K562 (cell line): Measurements from ENCODE around the gene TDRD12. TPM values are rescaled to one million over a fixed set of nuclear protein-coding genes. Genes with fewer than 3 reads are reported as not detected.

Experiments
- CUX1 ChIP-seq: fragments of 200-800 bp; sonication (Bioruptor generic); IDR thresholded peaks from 2 replicates; pipeline ENCODE4 v1.6.1; 2016; ENCODE audit warnings: missing genetic modification characterization, missing compliant biosample characterization
- E2F3 ChIP-seq: fragments of 250-450 bp; sonication (Bioruptor Pico); IDR thresholded peaks from 2 replicates; pipeline ENCODE4 v1.4.0; 2020; ENCODE audit warnings: mild to moderate bottlenecking
- E4F1 ChIP-seq: fragments of 250-450 bp; sonication (Bioruptor Pico); IDR thresholded peaks from 2 replicates; pipeline ENCODE4 v1.5.0; 2021; ENCODE audit warnings: mild to moderate bottlenecking, borderline replicate concordance
- EP300 ChIP-seq: IDR thresholded peaks from 2 replicates; pipeline ENCODE4 v1.6.1; 2012; ENCODE audit warnings: low read length, improper control_type of control experiment
- ERF ChIP-seq: fragments of 450-650 bp; formaldehyde crosslinking; IDR thresholded peaks from 2 replicates; pipeline ENCODE4 v1.4.0; 2020; ENCODE audit warnings: mild to moderate bottlenecking, mixed read lengths
- GTF2A2 ChIP-seq: IDR thresholded peaks from 2 replicates; pipeline ENCODE4 v1.6.1; 2016; ENCODE audit warnings: mild to moderate bottlenecking, missing genetic modification characterization, missing compliant biosample characterization
- HMG20A ChIP-seq: fragments of 450-650 bp; formaldehyde crosslinking; conservative IDR thresholded peaks from 2 replicates; pipeline ENCODE4 v1.4.0; 2020; ENCODE audit warnings: mild to moderate bottlenecking, mixed read lengths
- HSF4 ChIP-seq: fragments of 250-450 bp; sonication (Bioruptor Pico); IDR thresholded peaks from 2 replicates; pipeline ENCODE4 v2.1.2; 2022; ENCODE audit warnings: mild to moderate bottlenecking, moderate library complexity, borderline replicate concordance
- NFE2L1 ChIP-seq: fragments of 450-650 bp; IDR thresholded peaks from 2 replicates; pipeline ENCODE4 v1.6.1; 2016; ENCODE audit warnings: missing genetic modification characterization, low read depth, mild to moderate bottlenecking, missing compliant biosample characterization, moderate library complexity, borderline replicate concordance
- NR2C2 ChIP-seq, 2 experiments: fragments of 200-800 bp in 1 of 2; sonication (Bioruptor generic) in 1 of 2; sonication (generic) in 1 of 2; formaldehyde crosslinking in 1 of 2; IDR thresholded peaks; 2 replicates each; pipeline versions ENCODE4 v1.6.1 to v1.8.0; 2016 to 2022; ENCODE audit warnings: mild to moderate bottlenecking in 1 of 2, missing compliant biosample characterization in 1 of 2, missing genetic modification characterization in 1 of 2, missing genetic modification reagents in 1 of 2
- RNF219 ChIP-seq: fragments of 250-450 bp; sonication (Bioruptor Pico); IDR thresholded peaks from 2 replicates; pipeline ENCODE4 v1.5.0; 2022; ENCODE audit warnings: mild to moderate bottlenecking
- ZBTB12 ChIP-seq: fragments of 250-450 bp; sonication (Bioruptor Pico); IDR thresholded peaks from 2 replicates; pipeline ENCODE4 v1.4.0; 2020
- ZNF644 ChIP-seq: fragments of 200-800 bp; sonication (Bioruptor generic); IDR thresholded peaks from 2 replicates; pipeline ENCODE4 v1.6.1; 2016; ENCODE audit warnings: low read depth, missing genetic modification characterization, missing compliant biosample characterization
- ZNF699 ChIP-seq: fragments of 250-450 bp; sonication (Bioruptor Pico); IDR thresholded peaks from 2 replicates; pipeline ENCODE4 v1.8.0; 2021; ENCODE audit warnings: mild to moderate bottlenecking, moderate library complexity; ENCODE audit not compliant: insufficient replicate concordance
- ZNF766 ChIP-seq: fragments of 200-800 bp; sonication (Bioruptor generic); conservative IDR thresholded peaks from 2 replicates; pipeline ENCODE4 v1.6.1; 2016; ENCODE audit warnings: missing genetic modification characterization, missing compliant biosample characterization
- ZSCAN29 ChIP-seq: fragments of 450-650 bp; IDR thresholded peaks from 2 replicates; pipeline ENCODE4 v1.6.1; 2017
- polyA plus RNA-seq, 8 experiments: library from polyadenylated mRNA; depleted of rRNA in 4 of 8; stranded (reverse) in 5 of 8; unstranded in 3 of 8; fragments of >200 nt; fragmentation: Nextera tagmentation in 2 of 8; fragmentation: Illumina TruSeq in 1 of 8; extraction: Ambion mirVana in 2 of 8; extraction: Trizol in 1 of 8; gene quantifications; 2 replicates each; pipeline versions ENCODE4 v1.2.1 to v1.2.3, GENCODE V29; 2011 to 2014; ENCODE audit warnings: inconsistent platforms in 1 of 8, missing spikeins in 1 of 8
- total RNA-seq, 7 experiments: library from RNA; depleted of rRNA in 6 of 7; stranded (reverse); fragments of >200 nt in 6 of 7; fragmentation: Illumina TruSeq in 2 of 7; extraction: Trizol in 2 of 7; gene quantifications; 2 replicates each; pipeline versions ENCODE4 v1.2.1 to v1.2.3, GENCODE V29; 2011 to 2021; ENCODE audit warnings: low replicate concordance in 1 of 7

The TDRD12 gene
- total and polyA plus RNA-seq, 9 of the 15 experiments (the other 6 are each of a cell fraction or from before 2014, with no cell fraction given), result 0.03 TPM; not detected in 8

GRCh38 chr19:32686847-32687475, 32.6 kb upstream of the TDRD12 start (continued):
- 0 out of 2 replicates have a peak, but pooled peaks have one; percentile 54 for TF ChIP-seq E4F1
- TF ChIP-seq EP300, result no peak
- peak; percentile 80 for TF ChIP-seq ZBTB12 (CRISPR knock-in tag)
- peak; percentile 96 for TF ChIP-seq HSF4 (CRISPR knock-in tag)
- TF ChIP-seq ZNF766 (CRISPR knock-in tag), result peak; percentile 91
- TF ChIP-seq NR2C2 (CRISPR knock-in tag; IDR thresholded peaks at IDR 0.05), result no peak
- peak; percentile 50; the same call in 1 of the 2 replicates for TF ChIP-seq NR2C2 (tag; IDR thresholded peaks at IDR 0.05)
- TF ChIP-seq ZNF699 (CRISPR knock-in tag), result peak; percentile 81
- peak; percentile 83; the same call in 1 of the 2 replicates for TF ChIP-seq RNF219 (CRISPR knock-in tag)
- peak; percentile 40; the same call in 1 of the 2 replicates for TF ChIP-seq NFE2L1 (tag)
- TF ChIP-seq HMG20A, result peak; percentile 73; the same call in 1 of the 2 replicates
- peak; percentile 89 for TF ChIP-seq GTF2A2 (tag)
- peak; percentile 95 for TF ChIP-seq ERF (CRISPR knock-in tag)
- TF ChIP-seq E2F3 (CRISPR knock-in tag), result peak; percentile 95
- peak; percentile 95 for TF ChIP-seq CUX1 (CRISPR knock-in tag)
- peak; percentile 63; the same call in 1 of the 2 replicates for TF ChIP-seq ZNF644 (tag)
- no peak for TF ChIP-seq ZSCAN29
